Motor neuron (in vitro differentiated cells): Measurements from ENCODE around the gene EYS. TPM values are rescaled to one million over a fixed set of nuclear protein-coding genes. Genes with fewer than 3 reads are reported as not detected.
A peak's percentile ranks its signal among the peaks of the same experiment; 100 is the strongest.

Experiments used
- ATAC-seq, 8 experiments: fragments of 200-7000 bp; cut with Tn5 transposase; replicated peaks in 6 of 8; 2 replicates each; pipeline ENCODE4 v1.8.0; 2021; ENCODE audit warnings: mild to moderate bottlenecking in 8 of 8, moderate library complexity in 8 of 8
- H3K27ac ChIP-seq, 2 donors: fragments of 250-450 bp; sonication (Bioruptor Pico); 2 replicates each; pipeline ENCODE4 v1.9.0; 2021; ENCODE audit warnings: antibody characterized with exemption in 2 of 2, mild to moderate bottlenecking in 2 of 2, moderate library complexity in 1 of 2
- H3K4me1 ChIP-seq, 2 donors: fragments of 250-450 bp; sonication (Bioruptor Pico); replicated peaks in 1 of 2; 2 replicates each; pipeline ENCODE4 v1.6.1; 2021; ENCODE audit warnings: antibody characterized with exemption in 2 of 2, mild to moderate bottlenecking in 2 of 2, moderate library complexity in 1 of 2
- H3K4me3 ChIP-seq, 5 donors: fragments of 250-450 bp; sonication (Bioruptor Pico); 2 replicates each; pipeline ENCODE4 v1.9.0; 2021; ENCODE audit warnings: antibody characterized with exemption in 5 of 5, mild to moderate bottlenecking in 5 of 5, moderate library complexity in 4 of 5
- WGBS, 10 experiments: fragments of 450-650 bp; shearing (Covaris generic); methylation state at CpG; one replicate each; pipeline ENCODE4 v1.0.0; 2022; 5-methylcytosine and 5-hydroxymethylcytosine counted together
- in situ Hi-C, 9 experiments: fragments of 400-800 bp; cut with MboI; loops; one replicate each; pipeline ENCODE4 v1.15.0; 2021; ENCODE audit warnings: low sequenced_read_pairs in 9 of 9, low pct_unique_long_range_greater_than_20kb in 2 of 9; ENCODE audit not compliant: unreplicated experiment in 9 of 9
- total RNA-seq, 8 experiments: library from RNA; unstranded; fragments of 300-600 nt; gene quantifications; 2 replicates each; pipeline versions ENCODE4 v1.2.3 to v1.2.4, GENCODE V29; 2022

The EYS gene
- total RNA-seq, 8 experiments from 2014 or later = 0.71 to 3.7 (median 1.2) TPM

- Histone ChIP-seq H3K4me3 (no peak overlapping the region), H3K27ac (no peak overlapping the region), H3K4me1 (no peaks in the 10 kb centered on the region)
- WGBS, 10 experiments = 24 to 95% (median 70%) methylated on average over 2 to 5 of the region's 5 CpGs
- in situ Hi-C loops = no loop called here
- no peak for ATAC-seq
These were observed 1583.0 kb downstream of the EYS start for GRCh38 chr6:64123761-64124633.

- no peak overlapping the region for H3K4me3 ChIP-seq
- whole genome bisulfite sequencing, 10 experiments = 0 to 69% (median 42%) methylated on average over 2 to 3 of the region's 4 CpGs; no CpG with 5 or more reads in 2 of the 10 experiments
- no peak overlapping the region for H3K27ac ChIP-seq
- peak in 1 of 8 experiments; percentile 36 for ATAC-seq
- H3K4me1 ChIP-seq = no peaks in the 10 kb centered on the region
- in situ Hi-C loops = no loop called here
These were observed 1584.2 kb downstream of the EYS start for GRCh38 chr6:64122712-64123375.

DNA sequence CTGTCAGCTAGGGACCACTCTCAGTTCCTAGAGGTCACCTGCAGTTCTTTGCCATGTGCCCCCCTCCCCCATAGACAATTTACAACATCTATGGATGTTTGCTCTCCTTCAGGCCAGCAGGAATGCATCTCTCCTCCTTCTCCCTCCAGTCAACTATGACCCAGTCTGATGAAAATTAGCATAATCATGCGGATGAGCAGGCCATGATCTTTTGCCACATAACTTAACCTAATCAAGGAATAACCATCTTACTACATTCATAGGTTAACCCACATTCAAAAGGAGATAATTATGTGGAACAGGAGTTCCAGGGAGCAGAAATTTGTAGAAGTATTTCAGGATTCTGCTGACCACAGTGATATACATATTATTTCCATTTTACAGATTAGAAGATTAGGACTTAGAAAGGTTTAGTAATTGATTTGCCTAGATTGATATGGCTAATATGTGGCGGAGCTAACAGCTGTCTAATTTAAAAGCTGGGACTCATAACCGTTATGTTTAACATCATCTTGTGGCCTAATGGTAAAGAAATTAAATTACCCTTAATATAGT is 1585.9 kb downstream of the EYS start:
- Histone ChIP-seq H3K27ac (no peak overlapping the region), H3K4me3 (no peak overlapping the region), H3K4me1 (no peaks in the 10 kb centered on the region)
- peak in 1 of 8 experiments; percentile 59 for ATAC-seq
- 57 to 100% (median 90%) methylated on average over 1 to 3 of the region's 3 CpGs; no CpG with 5 or more reads in 1 of the 10 experiments for WGBS, 10 experiments
- in situ Hi-C loops = no loop called here

DNA sequence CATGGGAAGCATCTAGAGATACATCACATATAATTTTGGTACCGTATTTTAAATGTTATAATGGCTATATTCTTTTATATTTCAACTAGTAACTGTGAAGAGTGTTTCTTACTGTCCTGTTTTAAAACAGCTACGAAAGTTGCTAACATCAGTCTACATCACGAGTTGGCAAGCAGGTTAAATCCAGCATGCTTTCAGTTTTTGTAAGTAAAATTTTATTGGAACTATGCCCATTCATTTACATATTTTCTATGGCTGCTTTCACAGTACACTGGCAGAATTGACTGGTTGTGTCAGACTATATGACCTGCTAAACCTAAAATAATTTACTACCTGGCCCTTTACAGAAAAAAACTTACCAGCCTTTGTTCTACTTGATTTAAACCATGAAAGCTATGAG is 1593.3 kb downstream of the EYS start:
- peak in 3 of 8 experiments; percentile 36 to 75 (median 58) for ATAC-seq
- Histone ChIP-seq H3K27ac (no peak overlapping the region), H3K4me1 (peaks cover 0 to 2% of the 10 kb centered on the region in 2 donors), H3K4me3 (no peak overlapping the region)
- WGBS, 10 experiments = 7 to 88% (median 64%) methylated on average over 1 to 3 of the region's 3 CpGs
- in situ Hi-C loops = no loop called here

DNA sequence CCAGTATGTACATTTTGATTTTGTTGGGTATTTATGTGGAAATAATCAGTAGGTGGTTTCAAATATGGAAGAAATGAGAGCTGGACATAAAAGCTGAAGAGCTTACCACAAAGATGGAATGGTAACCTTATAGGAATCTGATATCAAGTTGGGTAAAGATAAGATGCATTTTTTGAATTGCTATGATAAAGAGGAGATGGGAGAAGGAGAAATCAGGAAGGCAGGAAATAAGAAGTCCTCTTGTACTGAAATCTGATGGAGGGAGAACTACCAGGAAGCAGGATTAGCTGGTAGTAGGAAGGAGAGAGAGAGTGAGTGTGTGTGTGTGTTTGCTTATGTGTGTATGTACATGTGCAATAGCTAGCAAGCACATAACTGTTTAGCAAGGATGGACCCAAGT is 1603.0 kb downstream of the EYS start:
- no peak overlapping the region for H3K4me3 ChIP-seq
- no peak overlapping the region for H3K27ac ChIP-seq
- H3K4me1 ChIP-seq = no peaks in the 10 kb centered on the region
- ATAC-seq = peak in 1 of 8 experiments; percentile 74
- in situ Hi-C loops = no loop called here

DNA sequence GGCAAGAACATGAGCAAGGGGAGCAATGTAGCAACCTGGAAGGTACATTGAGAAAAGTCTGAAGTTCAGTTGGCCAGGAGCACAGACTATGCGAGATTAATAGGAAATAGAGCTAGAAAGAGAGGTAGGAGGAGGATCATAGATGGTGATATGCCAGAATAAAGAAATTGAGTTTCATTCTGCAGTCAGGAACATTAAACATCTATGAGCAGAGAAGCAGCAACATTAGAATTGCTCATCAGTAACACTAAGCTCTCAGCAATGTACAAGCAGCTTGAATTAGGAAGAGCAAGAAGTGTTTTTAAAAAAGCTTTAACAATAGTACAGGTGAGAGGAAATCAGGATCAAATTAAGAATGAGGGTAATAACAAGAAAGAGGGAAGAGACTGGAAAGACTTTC is 1603.5 kb downstream of the EYS start:
- Histone ChIP-seq H3K4me3 (no peak overlapping the region), H3K27ac (no peak overlapping the region), H3K4me1 (no peaks in the 10 kb centered on the region)
- ATAC-seq = no peak
- 0 to 100% (median 67%) methylated on average over 1 of the region's 1 CpG; no CpG with 5 or more reads in 1 of the 10 experiments for WGBS, 10 experiments
- in situ Hi-C loops = no loop called here

DNA sequence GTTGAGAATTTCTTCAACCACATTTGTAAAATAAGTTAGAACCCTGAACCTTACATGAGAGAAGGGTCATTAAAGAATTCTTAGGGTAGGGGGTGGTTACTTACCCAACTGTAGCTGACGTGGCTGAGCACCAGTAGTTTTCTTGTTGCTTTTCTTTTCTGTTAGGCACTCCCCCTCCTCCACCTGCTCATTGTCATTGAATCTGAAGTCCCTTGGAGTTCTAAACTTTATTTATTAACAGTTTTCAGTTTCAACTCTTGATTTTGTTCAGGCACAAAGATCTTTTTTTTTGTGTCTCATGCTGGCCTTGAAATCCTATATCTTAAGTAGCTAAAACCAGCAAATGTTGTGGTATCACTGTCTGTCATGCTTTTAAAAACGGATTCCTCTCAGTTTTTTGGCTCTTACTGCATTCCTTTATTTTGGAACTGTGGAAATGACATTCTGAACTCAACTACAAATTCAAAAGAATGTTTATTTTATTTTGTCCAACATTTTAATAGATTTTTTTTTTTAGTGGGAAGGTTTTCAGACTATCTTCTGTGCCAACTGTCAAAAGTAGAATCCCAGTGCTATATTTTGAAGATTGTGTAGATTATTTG is 1606.2 kb downstream of the EYS start:
- 26 to 100% (median 57%) methylated on average over 1 to 2 of the region's 2 CpGs for WGBS, 10 experiments
- no peaks in the 10 kb centered on the region for H3K4me1 ChIP-seq
- no peak overlapping the region for H3K27ac ChIP-seq
- H3K4me3 ChIP-seq = no peak overlapping the region
- ATAC-seq = no peak
- in situ Hi-C loops = no loop called here

DNA sequence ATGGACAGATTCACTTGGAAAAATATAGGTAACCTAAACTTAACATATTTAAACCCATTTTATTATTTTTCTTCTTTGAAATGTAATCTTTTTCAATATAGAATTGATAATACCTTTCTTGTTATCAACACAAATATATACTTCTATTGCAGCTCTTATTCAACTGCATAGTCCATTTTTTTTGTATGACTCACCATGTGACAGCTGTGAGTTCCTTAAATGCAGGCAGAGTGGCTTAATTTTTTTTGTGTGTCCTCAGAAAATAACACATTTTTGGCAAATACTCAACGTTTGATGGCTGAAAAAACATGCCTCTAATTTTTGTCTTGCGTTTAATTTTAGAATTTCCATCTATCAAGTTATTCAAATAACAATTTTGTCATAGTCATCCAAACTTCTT is 1616.7 kb downstream of the EYS start:
- no peak overlapping the region for H3K27ac ChIP-seq
- no peak for ATAC-seq
- H3K4me1 ChIP-seq = no peaks in the 10 kb centered on the region
- in situ Hi-C loops = no loop called here
- 0 to 92% (median 55%) methylated on average over 2 of the region's 2 CpGs for WGBS, 10 experiments
- no peak overlapping the region for H3K4me3 ChIP-seq

DNA sequence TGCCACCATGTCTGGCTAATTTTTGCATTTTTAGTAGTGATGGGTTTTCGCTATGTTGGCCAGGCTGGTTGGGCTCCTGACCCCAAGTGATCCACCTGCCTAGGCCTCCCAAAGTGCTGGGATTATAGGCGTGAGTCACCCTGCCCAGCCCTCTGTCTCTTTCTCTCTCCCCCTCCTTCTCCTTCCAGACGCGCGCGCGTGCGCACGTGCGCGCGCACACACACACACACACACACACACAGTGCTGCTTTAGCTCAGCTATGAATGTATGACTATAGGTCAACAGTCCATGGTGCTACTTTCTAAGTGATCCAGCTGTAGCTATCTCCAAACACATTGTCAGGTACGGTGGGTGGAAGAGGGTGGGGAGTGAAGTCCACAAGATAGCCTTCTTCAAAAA is 1621.9 kb downstream of the EYS start:
- H3K4me3 ChIP-seq = no peak overlapping the region
- in situ Hi-C loops = no loop called here
- ATAC-seq = no peak
- H3K4me1 ChIP-seq = no peaks in the 10 kb centered on the region
- no peak overlapping the region for H3K27ac ChIP-seq
- 40 to 100% (median 90%) methylated on average over 1 to 2 of the region's 13 CpGs; no CpG with 5 or more reads in 4 of the 10 experiments for WGBS, 10 experiments

DNA sequence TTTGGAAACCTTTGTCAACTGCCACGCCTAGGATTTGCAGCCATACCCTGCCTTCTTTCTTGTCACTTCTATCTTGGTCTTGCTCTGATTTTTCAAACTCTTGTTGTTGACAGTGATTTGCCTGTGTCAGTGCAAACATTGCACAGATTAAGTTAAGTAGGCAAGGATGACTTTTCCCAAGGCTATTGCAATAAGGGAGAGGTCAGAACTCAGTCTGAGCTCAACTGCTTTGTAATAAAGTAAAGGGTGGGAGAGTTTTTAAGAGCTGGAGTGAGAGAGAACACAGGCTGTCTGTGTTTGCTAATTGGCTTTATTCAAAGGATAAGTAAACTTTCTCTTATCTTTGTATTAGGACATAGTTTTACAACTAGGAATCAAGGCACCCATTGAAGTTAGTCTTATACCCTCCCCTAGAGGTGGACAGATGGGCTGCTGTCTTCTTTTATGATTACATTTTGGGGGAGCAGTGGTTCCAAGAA is 1622.8 kb downstream of the EYS start:
- 20 to 100% (median 31%) methylated on average over 1 of the region's 1 CpG; no CpG with 5 or more reads in 6 of the 10 experiments for WGBS, 10 experiments
- Histone ChIP-seq H3K4me1 (no peaks in the 10 kb centered on the region), H3K27ac (no peak overlapping the region), H3K4me3 (no peak overlapping the region)
- peak in 3 of 8 experiments; percentile 91 to 95 (median 92) for ATAC-seq
- in situ Hi-C loops = no loop called here

GRCh38 chr6:64083261-64083660 is 1623.8 kb downstream of the EYS start:
- Histone ChIP-seq H3K4me1 (no peaks in the 10 kb centered on the region), H3K4me3 (no peak overlapping the region), H3K27ac (no peak overlapping the region)
- ATAC-seq = no peak
- WGBS, 10 experiments = 60 to 100% (median 89%) methylated on average over 1 to 2 of the region's 2 CpGs; no CpG with 5 or more reads in 6 of the 10 experiments
- in situ Hi-C loops = no loop called here

GRCh38 chr6:64081453-64081852 is 1625.6 kb downstream of the EYS start:
- H3K27ac ChIP-seq = no peak overlapping the region
- no peak overlapping the region for H3K4me3 ChIP-seq
- WGBS, 10 experiments = 8 to 90% (median 54%) methylated on average over 2 of the region's 2 CpGs; no CpG with 5 or more reads in 1 of the 10 experiments
- in situ Hi-C loops = no loop called here
- H3K4me1 ChIP-seq = peaks cover 0 to 5% of the 10 kb centered on the region in 2 donors
- ATAC-seq = no peak

DNA sequence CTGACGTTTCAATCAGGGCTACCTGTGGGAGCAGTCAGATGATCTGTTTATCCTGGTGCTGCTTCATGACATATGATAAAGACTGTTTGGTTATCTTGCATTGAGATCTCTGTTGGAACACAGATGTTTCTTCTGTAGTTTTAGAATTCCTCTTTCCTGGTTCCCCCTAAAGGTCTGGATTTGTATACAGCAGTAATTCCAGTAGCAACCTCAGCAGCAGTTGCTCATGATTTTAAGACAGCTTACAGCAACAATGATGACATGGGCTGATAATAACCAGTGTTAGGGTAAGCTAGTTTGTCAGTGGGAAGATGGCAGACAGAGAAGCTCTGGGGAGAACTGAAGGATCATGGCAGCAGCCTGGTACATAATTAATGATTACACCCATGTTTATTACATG is 1632.0 kb downstream of the EYS start:
- ATAC-seq = no peak
- in situ Hi-C loops = no loop called here
- no peak overlapping the region for H3K4me3 ChIP-seq
- H3K27ac ChIP-seq = no peak overlapping the region
- 0 to 100% (median 50%) methylated on average over 1 of the region's 1 CpG; no CpG with 5 or more reads in 3 of the 10 experiments for WGBS, 10 experiments
- peaks cover 0 to 5% of the 10 kb centered on the region in 2 donors for H3K4me1 ChIP-seq
